ENCODE measurements around the gene LCN2.
"Not testable (repeated sequence)": the region's sequence is repeated elsewhere in the genome, so short reads cannot be mapped to it uniquely, and the experiment has no call there.

LCN2 gene

GRCh38 chr9:128128836-128129590 lies 20.2 kb upstream of the LCN2 start:
- no peak for DNase-seq (ENCODE audit: low read depth in 2 of 2)

GRCh38 chr9:128129976-128130590 lies 19.2 kb upstream of the LCN2 start:
- DNase-seq (ENCODE audit: low read depth in 2 of 2), result peak in 1 of 2 donors; percentile 24

GRCh38 chr9:128130651-128131050 lies 18.6 kb upstream of the LCN2 start:
- DNase-seq (ENCODE audit: low read depth in 2 of 2), result not testable (repeated sequence)

DNA sequence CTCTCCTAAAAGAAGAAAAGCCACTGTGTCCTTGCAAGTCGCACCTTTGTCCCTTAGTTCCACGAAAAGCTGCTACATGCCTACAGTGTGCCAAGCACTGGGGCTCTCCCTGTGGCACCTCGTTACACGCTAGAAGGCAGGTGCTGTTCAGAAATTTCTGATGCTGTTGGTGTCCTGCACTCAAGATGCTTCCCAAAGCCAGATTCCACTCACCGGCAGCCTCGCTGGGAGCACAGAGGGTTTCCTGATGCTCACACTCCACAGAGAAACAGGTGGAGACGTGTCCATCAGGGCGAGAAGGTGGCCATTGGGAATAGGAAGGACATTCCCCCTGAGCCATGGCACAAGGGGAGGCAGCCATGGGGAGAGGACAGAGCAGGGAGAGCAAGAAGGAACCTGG lies 17.9 kb upstream of the LCN2 start:
- DNase-seq (ENCODE audit: low read depth in 2 of 2), result not testable (repeated sequence)

DNA sequence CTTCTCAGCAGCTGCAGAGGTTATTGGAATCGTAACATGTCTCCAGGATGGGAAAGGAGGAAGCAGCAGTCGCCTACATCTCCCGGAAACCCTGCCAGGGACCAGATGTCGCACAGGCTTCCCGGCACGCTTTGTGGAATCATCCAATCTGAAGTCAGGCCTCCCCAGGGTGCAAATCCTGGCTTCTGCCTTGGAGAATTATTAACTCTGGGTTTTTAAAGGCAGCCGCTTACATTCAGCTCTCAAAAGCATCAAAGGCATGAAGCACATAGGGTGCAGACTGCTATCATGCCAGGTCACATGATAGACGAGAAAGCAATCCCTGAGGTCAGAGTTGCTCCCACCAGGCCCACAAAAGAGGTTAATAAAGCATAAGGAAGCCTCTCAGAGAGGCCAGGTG lies 17.1 kb upstream of the LCN2 start:
- not testable (repeated sequence) for DNase-seq (ENCODE audit: low read depth in 2 of 2)

- not testable (repeated sequence) for DNase-seq (ENCODE audit: low read depth in 2 of 2)
These were observed 13.7 kb upstream of the LCN2 start for GRCh38 chr9:128135561-128135960.

DNA sequence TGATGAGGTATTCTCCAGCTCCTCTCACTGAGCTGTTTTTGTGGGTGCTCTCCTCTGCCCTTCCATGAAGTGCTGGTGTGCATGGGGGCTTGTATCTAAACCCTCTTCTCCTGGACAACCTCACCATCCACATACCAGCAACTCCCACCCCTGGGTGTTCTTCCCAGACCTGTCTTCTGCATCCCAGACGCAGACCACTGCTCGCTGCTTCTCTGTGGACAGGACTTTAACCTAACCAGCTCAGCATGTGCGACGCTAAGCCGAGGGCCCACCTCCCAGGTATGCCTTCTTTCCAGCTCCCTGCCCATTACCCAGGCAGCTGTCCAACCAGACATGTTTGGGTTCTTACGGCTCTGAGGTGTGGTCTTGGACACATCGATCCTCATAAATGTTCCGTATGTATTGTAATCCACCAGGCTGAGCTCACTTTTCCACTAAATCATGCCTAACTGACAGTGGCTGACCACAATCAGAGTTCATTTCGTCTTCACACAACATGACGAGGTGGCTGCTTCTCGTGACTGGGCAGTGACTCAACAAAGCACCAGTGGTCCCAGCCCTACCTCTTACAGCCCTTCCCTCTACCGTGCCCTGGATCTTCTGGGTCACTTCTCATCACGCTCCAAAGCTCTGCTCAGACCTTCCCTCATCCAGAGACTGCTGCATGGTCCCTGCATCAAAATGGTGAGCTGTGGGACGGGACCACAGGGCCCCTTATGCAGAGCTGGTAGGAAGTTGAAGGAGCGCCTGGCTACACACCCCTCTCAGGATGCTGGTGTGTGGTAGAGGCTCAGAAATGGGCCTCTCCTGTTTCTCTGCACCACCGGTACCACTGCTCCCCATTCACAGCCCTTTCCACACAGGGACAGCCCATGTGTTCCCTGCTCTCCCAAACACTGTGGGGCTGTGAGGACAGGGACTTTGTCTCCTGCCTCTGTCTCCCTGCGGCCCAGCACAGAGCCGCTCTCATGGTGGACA lies 12.1 kb upstream of the LCN2 start:
- DNase-seq (ENCODE audit: low read depth in 2 of 2), result no peak

GRCh38 chr9:128138001-128138400 lies 11.3 kb upstream of the LCN2 start:
- no peak for DNase-seq (ENCODE audit: low read depth in 2 of 2)

GRCh38 chr9:128139621-128140020 lies 9.6 kb upstream of the LCN2 start:
- no peak for DNase-seq (ENCODE audit: low read depth in 2 of 2)

GRCh38 chr9:128141604-128142003 lies 7.6 kb upstream of the LCN2 start:
- no peak for DNase-seq (ENCODE audit: low read depth in 2 of 2)

GRCh38 chr9:128142061-128142460 lies 7.2 kb upstream of the LCN2 start:
- DNase-seq (ENCODE audit: low read depth in 2 of 2), result no peak

- DNase-seq (ENCODE audit: low read depth in 2 of 2), result no peak
These were observed 6.7 kb upstream of the LCN2 start for GRCh38 chr9:128142596-128142995.

- DNase-seq (ENCODE audit: low read depth in 2 of 2), result no peak
These were observed 5.6 kb upstream of the LCN2 start for GRCh38 chr9:128143525-128144238.

GRCh38 chr9:128144239-128145181 lies 4.7 kb upstream of the LCN2 start:
- DNase-seq (ENCODE audit: low read depth in 2 of 2), result no peak

DNA sequence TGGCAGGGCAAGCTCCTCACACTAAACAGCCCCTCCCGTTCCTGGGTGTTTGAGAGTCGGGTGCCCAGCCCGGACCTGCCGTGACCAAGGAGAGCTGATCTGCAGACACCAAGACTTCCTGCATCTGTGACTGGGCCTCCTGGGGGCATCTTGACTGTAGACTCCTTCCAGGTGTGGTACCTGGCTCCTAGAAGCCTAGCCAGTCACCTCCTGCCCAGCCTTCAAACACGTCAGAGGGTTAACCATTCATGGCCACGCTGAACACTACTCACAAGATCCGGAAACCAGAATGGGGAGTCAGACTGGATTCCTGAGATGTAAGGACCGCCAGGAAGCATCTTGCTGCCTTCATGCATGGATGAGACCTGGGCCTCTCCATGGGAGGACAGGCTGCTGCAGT lies 3.7 kb upstream of the LCN2 start:
- DNase-seq (ENCODE audit: low read depth in 2 of 2), result no peak

DNA sequence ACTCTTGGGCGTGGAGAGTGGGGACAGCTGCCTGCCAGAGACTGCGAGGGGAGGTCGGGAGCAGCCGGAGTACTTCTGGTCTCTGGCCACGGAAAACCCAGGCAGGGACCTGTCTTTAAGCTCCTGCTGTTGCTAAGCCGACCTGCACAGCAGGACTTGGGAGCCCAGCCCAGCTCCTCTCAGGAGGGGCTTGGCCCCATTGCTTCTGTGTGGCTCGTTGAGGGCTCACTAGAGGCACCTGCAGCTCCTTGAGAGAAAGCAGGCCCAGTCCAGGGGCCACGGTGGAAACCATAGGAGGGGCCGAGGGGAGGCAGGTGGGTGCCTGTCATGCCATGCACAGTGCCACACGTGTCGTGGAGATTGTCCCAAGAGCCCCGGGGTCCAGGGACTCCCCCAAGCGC lies 3.3 kb upstream of the LCN2 start:
- DNase-seq (ENCODE audit: low read depth in 2 of 2), result no peak

DNA sequence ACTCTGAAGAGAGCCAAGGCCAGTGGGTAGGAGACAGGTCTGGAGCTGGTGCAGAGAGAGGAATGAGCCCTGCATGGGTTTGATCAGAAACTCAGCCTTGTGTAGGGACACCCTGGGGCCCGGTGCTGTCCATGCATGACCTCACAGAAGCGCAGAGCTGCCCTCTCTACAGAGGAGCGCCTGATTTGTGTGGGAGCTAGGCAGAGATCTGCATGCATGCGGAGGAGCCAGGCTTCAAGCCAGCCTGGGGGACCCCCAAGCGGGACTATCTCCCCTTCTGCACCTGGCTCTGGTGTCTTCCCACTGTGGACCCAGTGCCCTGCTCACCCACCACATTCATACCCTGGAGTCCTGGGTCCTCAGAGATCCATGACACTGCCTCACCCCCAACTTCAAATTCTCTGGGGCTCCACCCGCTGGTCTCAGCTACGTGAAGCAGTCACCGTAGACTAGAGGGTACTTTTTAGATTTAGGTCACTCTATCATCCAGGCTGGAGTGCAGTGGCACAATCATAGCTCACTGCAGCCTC lies 2.6 kb upstream of the LCN2 start:
- no peak for DNase-seq (ENCODE audit: low read depth in 2 of 2)

GRCh38 chr9:128148509-128149000 lies 698 bp upstream of the LCN2 start:
- no peak for DNase-seq (ENCODE audit: low read depth in 2 of 2)

DNA sequence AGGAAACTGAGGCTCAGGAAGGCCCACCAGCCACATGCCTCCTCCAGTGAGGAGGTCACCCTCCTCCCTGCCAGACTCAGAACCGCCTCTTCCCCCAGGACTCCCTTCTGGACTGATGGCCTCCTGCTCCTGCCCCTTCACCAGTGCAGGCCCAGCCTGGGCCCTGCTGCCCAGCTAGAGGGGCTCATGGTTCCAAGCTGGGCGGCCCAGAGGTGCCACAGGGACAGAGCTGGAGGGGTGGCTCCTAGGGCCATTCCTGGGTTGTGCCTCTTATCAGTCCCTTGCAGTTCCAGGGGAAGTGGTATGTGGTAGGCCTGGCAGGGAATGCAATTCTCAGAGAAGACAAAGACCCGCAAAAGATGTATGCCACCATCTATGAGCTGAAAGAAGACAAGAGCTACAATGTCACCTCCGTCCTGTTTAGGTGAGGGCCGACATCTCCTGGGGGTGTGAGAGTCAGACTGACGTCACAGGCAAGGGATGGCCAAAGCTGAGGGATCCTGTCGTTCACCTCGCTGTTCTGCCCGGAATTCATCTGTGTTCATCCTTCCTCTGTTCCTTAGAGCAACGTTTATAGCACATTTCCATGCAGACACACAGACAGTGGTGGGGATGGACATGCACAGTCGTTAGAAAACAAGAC lies 819 bp downstream of the LCN2 start:
- DNase-seq (ENCODE audit: low read depth in 2 of 2), result no peak

All from activated CD8-positive, alpha-beta memory T cell treated with anti-CD3 and anti-CD28 coated beads for 4 hours (primary cell).